SH-SY5Y (cell line): ENCODE data around the gene SNAPC2.

Experiments used
- GATA2 ChIP-seq: IDR thresholded peaks from 2 replicates; pipeline ENCODE4 v1.6.1; 2011; ENCODE audit warnings: mild to moderate bottlenecking, low read depth, low read length
- GATA3 ChIP-seq: IDR thresholded peaks from 2 replicates; pipeline ENCODE4 v1.6.1; 2011; ENCODE audit warnings: low read depth, mild to moderate bottlenecking, low read length, moderate library complexity

GRCh38 chr19:7917267-7918061, 2.7 kb upstream of the SNAPC2 start:
- no peak for TF ChIP-seq GATA2
- no peak for TF ChIP-seq GATA3
